SU-DHL-6 (cell line): ENCODE results near the gene NOVA2.

ENCODE experiments used
- H2AFZ ChIP-seq: fragments of 200-600 bp; sonication (generic); 2 replicates; pipeline ENCODE4 v1.6.1; 2014; ENCODE audit warnings: low read depth, mild to moderate bottlenecking, moderate library complexity, mixed read lengths, antibody characterized with exemption, low read length; ENCODE audit not compliant: severe bottlenecking
- H3F3A ChIP-seq: fragments of 200-600 bp; shearing (Covaris generic); 2 replicates; pipeline ENCODE4 v1.6.0; 2016; ENCODE audit warnings: antibody characterized with exemption, mild to moderate bottlenecking; ENCODE audit not compliant: insufficient read depth
- H3K27ac ChIP-seq: fragments of 200-600 bp; sonication (generic); 2 replicates; pipeline ENCODE4 v1.5.1; 2016; ENCODE audit warnings: low read depth, mild to moderate bottlenecking, low read length, moderate library complexity, mixed read lengths
- H3K27me3 ChIP-seq: fragments of 200-600 bp; sonication (generic), shearing (Covaris generic); 2 replicates; pipeline ENCODE4 v1.6.0; 2014; ENCODE audit warnings: mild to moderate bottlenecking, low read length
- H3K36me3 ChIP-seq: fragments of 200-600 bp; sonication (generic); 2 replicates; pipeline ENCODE4 v1.6.1; 2014; ENCODE audit warnings: mild to moderate bottlenecking, low read length, mixed read lengths
- H3K4me2 ChIP-seq: fragments of 300-600, 200-600 bp; shearing (Covaris generic), sonication (generic); 2 replicates; pipeline ENCODE4 v1.6.0; 2014; ENCODE audit warnings: low read length, low read depth, mild to moderate bottlenecking; ENCODE audit not compliant: poor library complexity, severe bottlenecking
- H3K4me3 ChIP-seq: fragments of 200-600 bp; sonication (generic); 2 replicates; pipeline ENCODE4 v1.5.1; 2014; ENCODE audit warnings: antibody characterized with exemption, low read length, mild to moderate bottlenecking, mixed read lengths; ENCODE audit not compliant: insufficient read depth, poor library complexity, severe bottlenecking
- H3K79me2 ChIP-seq: fragments of 200-600 bp; sonication (generic); 2 replicates; pipeline ENCODE4 v1.6.1; 2014; ENCODE audit warnings: mild to moderate bottlenecking, low read length, moderate library complexity; ENCODE audit not compliant: insufficient read depth
- H3K9ac ChIP-seq: fragments of 200-600 bp; sonication (generic); 2 replicates; pipeline ENCODE4 v1.7.0; 2014; ENCODE audit warnings: mild to moderate bottlenecking, low read length
- H3K9me2 ChIP-seq: fragments of 200-600 bp; sonication (generic); replicated peaks from 2 replicates; pipeline ENCODE4 v1.6.1; 2014; ENCODE audit warnings: low read length; ENCODE audit not compliant: insufficient read depth
- H3K9me3 ChIP-seq: fragments of 200-600 bp; sonication (generic); 2 replicates; pipeline ENCODE4 v1.6.1; 2014; ENCODE audit warnings: low read length, mixed read lengths; ENCODE audit not compliant: insufficient read depth
- H4K20me1 ChIP-seq: fragments of 200-600 bp; sonication (generic); 2 replicates; pipeline ENCODE4 v1.6.1; 2014; ENCODE audit warnings: low read depth, mild to moderate bottlenecking, antibody characterized with exemption, low read length, moderate library complexity, mixed read lengths
- CTCF ChIP-seq: fragments of 200-600 bp; sonication (generic); IDR thresholded peaks from one replicate; pipeline ENCODE4 v1.5.1; 2017; ENCODE audit warnings: antibody characterized with exemption, mild to moderate bottlenecking, low read length, moderate library complexity; ENCODE audit not compliant: insufficient read depth, poor library complexity, severe bottlenecking
- EZH2phosphoT487 ChIP-seq: fragments of 200-600 bp; sonication (generic), shearing (Covaris generic); conservative IDR thresholded peaks from 2 replicates; pipeline ENCODE4 v1.6.1; 2018; ENCODE audit warnings: mild to moderate bottlenecking, antibody characterized with exemption, low read length, moderate library complexity, mixed read lengths

Gene NOVA2

GRCh38 chr19:45959517-45960025 lies 14.1 kb downstream of the NOVA2 start:
- H3K36me3 ChIP-seq, result no peaks in the 10 kb centered on the region
- H3K4me2 ChIP-seq, result no peak overlapping the region
- H3K9me2 ChIP-seq, result no peaks in the 10 kb centered on the region
- H3K27ac ChIP-seq, result no peak overlapping the region
- H2AFZ ChIP-seq, result no peak overlapping the region
- no peaks in the 10 kb centered on the region for H3K9me3 ChIP-seq
- TF ChIP-seq EZH2phosphoT487 (no peak), CTCF (no peak)
- H3F3A ChIP-seq, result no peaks in the 10 kb centered on the region
- no peaks in the 10 kb centered on the region for H4K20me1 ChIP-seq
- no peaks in the 10 kb centered on the region for H3K27me3 ChIP-seq
- no peak overlapping the region for H3K9ac ChIP-seq
- no peaks in the 10 kb centered on the region for H3K79me2 ChIP-seq
- no peak overlapping the region for H3K4me3 ChIP-seq

- H3K36me3 ChIP-seq, result no peaks in the 10 kb centered on the region
- H3K27me3 ChIP-seq, result no peaks in the 10 kb centered on the region
- H4K20me1 ChIP-seq, result no peaks in the 10 kb centered on the region
- TF ChIP-seq EZH2phosphoT487 (no peak), CTCF (no peak)
- H3K79me2 ChIP-seq, result no peaks in the 10 kb centered on the region
- H3K9me3 ChIP-seq, result no peaks in the 10 kb centered on the region
- no peaks in the 10 kb centered on the region for H3K9me2 ChIP-seq
- H3K4me3 ChIP-seq, result no peak overlapping the region
- H3F3A ChIP-seq, result no peaks in the 10 kb centered on the region
- no peak overlapping the region for H3K27ac ChIP-seq
- no peak overlapping the region for H3K4me2 ChIP-seq
- H2AFZ ChIP-seq, result no peak overlapping the region
- H3K9ac ChIP-seq, result no peak overlapping the region
Measured at GRCh38 chr19:45958769-45959516, 14.7 kb downstream of the NOVA2 start.

- Histone ChIP-seq H3F3A (no peaks in the 10 kb centered on the region), H3K9me2 (no peaks in the 10 kb centered on the region), H3K9ac (no peak overlapping the region), H2AFZ (no peak overlapping the region), H3K79me2 (no peaks in the 10 kb centered on the region), H3K27ac (no peak overlapping the region), H3K9me3 (no peaks in the 10 kb centered on the region), H3K36me3 (no peaks in the 10 kb centered on the region), H3K4me2 (no peak overlapping the region), H4K20me1 (no peaks in the 10 kb centered on the region), H3K27me3 (no peaks in the 10 kb centered on the region), H3K4me3 (no peak overlapping the region)
- no peak for TF ChIP-seq EZH2phosphoT487
- TF ChIP-seq CTCF, result no peak
Measured at GRCh38 chr19:45958320-45958719, 15.3 kb downstream of the NOVA2 start.
